GM06990 (cell line): ENCODE data around the gene SEPTIN6.

Source experiments
- DNase-seq: peaks from one replicate; pipeline ENCODE4 v3.0.0-alpha.2; 2011; ENCODE audit not compliant: insufficient read length; ENCODE audit errors: extremely low read depth
- H3K27me3 ChIP-seq: replicated peaks from 2 replicates; pipeline ENCODE4 v1.6.0; 2011; ENCODE audit warnings: low read length; ENCODE audit not compliant: control insufficient read depth, insufficient read depth
- H3K36me3 ChIP-seq: 2 replicates; pipeline ENCODE4 v1.5.1; 2011; ENCODE audit warnings: low read length; ENCODE audit not compliant: control insufficient read depth, insufficient read depth
- H3K4me3 ChIP-seq: replicated peaks from 2 replicates; pipeline ENCODE4 v1.5.1; 2011; ENCODE audit warnings: low read depth, mild to moderate bottlenecking, control low read depth, low read length
- TF ChIP-seq, protein P1 (sequence below): IDR thresholded peaks from 2 replicates; pipeline ENCODE4 v1.5.1; 2011; ENCODE audit warnings: low read length, control low read depth, mild to moderate bottlenecking, inconsistent platforms; ENCODE audit not compliant: insufficient read depth, poor library complexity, severe bottlenecking

Gene SEPTIN6

DNA sequence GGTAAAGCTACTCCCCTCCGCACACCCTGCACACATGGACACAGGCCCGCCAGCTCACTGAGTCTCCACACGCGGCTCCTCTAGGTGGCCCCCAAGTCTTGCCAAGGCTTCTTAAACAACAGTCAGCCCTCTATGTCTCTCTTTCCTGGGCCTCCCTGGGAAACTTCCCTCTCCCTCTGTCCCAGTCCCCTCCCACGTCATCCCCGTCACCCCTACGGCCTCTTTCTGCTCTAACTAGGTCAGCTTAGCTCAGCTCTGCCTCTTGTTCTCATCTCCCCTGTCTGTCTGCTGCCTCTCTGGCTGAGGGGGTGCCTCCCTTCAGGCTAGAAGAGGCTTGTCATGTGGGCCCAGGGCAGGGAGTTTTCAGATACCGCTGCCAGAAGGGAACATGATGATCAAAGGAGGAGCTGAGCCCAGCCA lies 38.8 kb downstream of the SEPTIN6 start:
- H3K27me3 ChIP-seq = no peaks in the 10 kb centered on the region
- TF ChIP-seq, protein P1, sequence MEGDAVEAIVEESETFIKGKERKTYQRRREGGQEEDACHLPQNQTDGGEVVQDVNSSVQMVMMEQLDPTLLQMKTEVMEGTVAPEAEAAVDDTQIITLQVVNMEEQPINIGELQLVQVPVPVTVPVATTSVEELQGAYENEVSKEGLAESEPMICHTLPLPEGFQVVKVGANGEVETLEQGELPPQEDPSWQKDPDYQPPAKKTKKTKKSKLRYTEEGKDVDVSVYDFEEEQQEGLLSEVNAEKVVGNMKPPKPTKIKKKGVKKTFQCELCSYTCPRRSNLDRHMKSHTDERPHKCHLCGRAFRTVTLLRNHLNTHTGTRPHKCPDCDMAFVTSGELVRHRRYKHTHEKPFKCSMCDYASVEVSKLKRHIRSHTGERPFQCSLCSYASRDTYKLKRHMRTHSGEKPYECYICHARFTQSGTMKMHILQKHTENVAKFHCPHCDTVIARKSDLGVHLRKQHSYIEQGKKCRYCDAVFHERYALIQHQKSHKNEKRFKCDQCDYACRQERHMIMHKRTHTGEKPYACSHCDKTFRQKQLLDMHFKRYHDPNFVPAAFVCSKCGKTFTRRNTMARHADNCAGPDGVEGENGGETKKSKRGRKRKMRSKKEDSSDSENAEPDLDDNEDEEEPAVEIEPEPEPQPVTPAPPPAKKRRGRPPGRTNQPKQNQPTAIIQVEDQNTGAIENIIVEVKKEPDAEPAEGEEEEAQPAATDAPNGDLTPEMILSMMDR = no peak
- H3K36me3 ChIP-seq = peaks cover 13% of the 10 kb centered on the region
- no peak for DNase-seq
- no peak overlapping the region for H3K4me3 ChIP-seq

DNA sequence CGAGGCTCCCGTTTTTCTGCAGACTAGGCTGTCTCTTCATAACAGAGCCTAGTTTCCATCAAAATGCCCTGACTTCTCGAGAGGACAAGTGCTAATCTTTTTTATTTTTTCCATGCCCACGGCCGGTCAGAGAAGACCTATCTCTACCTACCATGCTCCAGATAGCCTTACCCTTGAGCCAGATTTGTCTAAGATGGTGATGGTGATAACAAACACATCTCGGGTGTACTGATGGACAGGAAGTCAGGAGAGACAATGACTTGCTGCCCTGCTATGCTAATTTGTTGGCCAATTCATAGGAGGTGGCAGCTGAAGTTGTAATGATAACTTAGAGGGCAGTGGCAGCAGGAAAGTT lies 44.6 kb downstream of the SEPTIN6 start:
- H3K27me3 ChIP-seq = no peaks in the 10 kb centered on the region
- DNase-seq = no peak
- no peak overlapping the region for H3K4me3 ChIP-seq
- peaks cover 6% of the 10 kb centered on the region for H3K36me3 ChIP-seq
- TF ChIP-seq, protein P1 = no peak

DNA sequence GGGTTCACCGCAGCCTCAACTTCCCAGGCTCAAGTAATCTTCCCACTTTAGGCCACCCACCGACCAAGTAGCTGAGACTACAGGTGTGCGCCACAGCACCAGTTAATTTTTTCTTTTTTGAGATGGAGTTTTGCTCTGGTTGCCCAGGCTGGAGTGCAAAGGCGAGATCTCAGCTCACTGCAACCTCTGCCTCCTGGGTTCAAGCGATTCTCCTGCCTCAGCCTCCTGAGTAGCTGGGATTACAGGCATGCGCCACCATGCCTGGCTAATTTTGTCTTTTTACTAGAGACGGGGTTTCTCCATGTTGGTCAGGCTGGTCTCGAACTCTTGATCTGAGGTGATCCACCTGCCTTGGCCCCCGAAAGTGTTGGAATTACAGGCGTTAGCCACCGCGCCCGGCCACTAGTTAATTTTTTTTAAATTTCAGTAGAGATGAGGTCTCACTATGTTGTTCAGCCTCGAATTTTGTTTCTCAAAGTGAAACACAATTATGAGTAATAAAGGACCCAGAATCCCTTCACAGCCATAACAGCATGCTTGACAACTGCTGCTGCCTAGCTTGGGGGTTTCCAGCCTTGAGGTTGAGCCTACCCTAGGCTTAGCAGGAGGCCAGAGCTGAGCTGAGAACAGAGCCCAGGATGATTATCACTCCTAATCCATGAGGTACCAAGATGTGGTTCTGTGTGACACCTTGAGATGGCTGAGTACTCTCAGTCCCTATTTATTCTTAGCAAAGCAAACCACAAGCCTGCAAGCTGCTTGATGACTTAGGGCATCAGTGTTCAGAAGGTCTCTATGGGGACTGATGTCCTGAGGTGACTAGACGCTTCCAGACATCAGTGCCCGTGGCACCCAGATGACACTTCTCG lies 45.2 kb downstream of the SEPTIN6 start:
- DNase-seq = peak; percentile 84
- TF ChIP-seq, protein P1 = no peak
- no peaks in the 10 kb centered on the region for H3K27me3 ChIP-seq
- H3K4me3 ChIP-seq = no peak overlapping the region
- H3K36me3 ChIP-seq = peaks cover 6% of the 10 kb centered on the region

DNA sequence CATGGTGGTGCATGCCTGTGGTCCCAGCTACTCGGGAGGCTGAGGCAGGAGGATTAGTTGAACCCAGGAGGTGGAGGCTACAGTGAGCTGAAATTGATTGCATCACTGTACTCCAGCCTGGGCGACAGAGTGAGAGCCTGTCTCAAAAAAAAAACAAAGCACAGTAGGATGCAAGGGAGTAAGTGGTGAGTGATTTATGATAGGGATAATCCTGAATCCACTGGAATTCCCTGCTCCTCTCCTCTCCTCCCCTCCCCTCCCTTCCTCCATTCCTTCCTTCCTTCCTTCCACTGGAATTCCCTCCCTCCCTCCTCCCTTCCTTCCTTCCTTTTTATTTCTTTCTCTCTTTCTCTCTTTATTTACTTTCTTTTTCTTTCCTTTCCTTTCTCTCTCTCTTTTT lies 45.9 kb downstream of the SEPTIN6 start:
- no peak for DNase-seq
- TF ChIP-seq, protein P1 = no peak
- H3K27me3 ChIP-seq = no peaks in the 10 kb centered on the region
- peaks cover 4% of the 10 kb centered on the region for H3K36me3 ChIP-seq
- no peak overlapping the region for H3K4me3 ChIP-seq

DNA sequence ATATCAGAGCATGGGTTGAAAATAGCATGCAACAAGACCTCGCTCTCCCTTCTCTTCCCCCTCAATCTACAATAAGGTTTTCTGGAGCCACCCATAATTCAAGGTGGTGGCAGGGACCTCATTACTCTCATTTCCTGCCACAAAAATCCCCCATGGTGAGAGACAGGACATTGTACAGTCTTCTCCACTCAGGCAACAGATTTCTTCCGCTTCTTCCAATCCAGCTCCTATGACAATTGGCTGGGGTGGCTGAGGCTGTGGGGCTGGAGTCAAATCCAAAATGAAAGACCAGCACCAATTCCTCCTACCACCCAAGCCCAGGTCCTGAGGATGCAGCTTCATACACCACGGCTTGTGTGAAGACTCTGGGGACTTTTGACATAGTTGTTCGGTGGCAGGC lies 46.5 kb downstream of the SEPTIN6 start:
- Histone ChIP-seq H3K27me3 (no peaks in the 10 kb centered on the region), H3K4me3 (no peak overlapping the region), H3K36me3 (peaks cover 4% of the 10 kb centered on the region)
- DNase-seq = peak; percentile 50
- TF ChIP-seq, protein P1 = no peak
